ENCODE results near the gene ZBTB7C.

DNA sequence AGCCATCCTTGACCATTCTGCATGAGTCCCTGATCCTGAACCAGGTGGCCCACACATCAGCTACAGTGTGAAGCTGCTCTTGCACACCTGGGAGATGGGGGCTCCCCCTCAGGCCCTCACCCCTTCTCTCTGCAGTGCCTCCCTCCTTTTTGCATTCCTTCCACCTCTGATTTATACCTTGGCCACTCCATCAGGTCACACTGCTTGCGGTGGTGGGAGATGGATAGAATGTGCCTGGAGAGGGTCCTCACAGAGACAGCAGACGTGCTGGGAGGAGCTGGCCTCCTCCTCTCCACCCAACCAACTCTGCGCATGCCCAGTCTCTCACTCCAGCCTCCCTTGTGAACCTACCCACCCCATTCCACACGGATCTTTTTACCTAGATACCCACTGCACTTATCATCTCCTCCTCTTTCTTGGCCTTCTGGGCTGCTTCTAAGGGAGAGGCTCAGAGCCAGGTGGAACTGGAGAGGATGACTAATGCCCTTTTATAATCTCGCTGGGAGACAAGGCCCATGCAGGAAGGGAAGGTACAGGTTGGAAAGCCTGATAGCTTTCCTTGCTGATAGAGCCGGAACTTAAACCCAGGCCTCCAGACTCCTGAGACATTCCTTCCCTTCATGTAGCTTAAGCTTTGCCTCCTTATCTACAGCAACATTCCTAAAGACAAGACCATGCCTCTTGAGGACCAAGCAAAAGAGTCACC, 205.1 kb downstream of the ZBTB7C start:
- TF ChIP-seq, protein P1, sequence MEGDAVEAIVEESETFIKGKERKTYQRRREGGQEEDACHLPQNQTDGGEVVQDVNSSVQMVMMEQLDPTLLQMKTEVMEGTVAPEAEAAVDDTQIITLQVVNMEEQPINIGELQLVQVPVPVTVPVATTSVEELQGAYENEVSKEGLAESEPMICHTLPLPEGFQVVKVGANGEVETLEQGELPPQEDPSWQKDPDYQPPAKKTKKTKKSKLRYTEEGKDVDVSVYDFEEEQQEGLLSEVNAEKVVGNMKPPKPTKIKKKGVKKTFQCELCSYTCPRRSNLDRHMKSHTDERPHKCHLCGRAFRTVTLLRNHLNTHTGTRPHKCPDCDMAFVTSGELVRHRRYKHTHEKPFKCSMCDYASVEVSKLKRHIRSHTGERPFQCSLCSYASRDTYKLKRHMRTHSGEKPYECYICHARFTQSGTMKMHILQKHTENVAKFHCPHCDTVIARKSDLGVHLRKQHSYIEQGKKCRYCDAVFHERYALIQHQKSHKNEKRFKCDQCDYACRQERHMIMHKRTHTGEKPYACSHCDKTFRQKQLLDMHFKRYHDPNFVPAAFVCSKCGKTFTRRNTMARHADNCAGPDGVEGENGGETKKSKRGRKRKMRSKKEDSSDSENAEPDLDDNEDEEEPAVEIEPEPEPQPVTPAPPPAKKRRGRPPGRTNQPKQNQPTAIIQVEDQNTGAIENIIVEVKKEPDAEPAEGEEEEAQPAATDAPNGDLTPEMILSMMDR (IDR thresholded peaks at IDR 0.05), result no peak
- TF ChIP-seq TAF1 (IDR thresholded peaks at IDR 0.05; ENCODE audit: borderline replicate concordance, low read depth, low read length), result no peak
- TF ChIP-seq JUND (IDR thresholded peaks at IDR 0.05), result no peak
- TF ChIP-seq, protein P2, sequence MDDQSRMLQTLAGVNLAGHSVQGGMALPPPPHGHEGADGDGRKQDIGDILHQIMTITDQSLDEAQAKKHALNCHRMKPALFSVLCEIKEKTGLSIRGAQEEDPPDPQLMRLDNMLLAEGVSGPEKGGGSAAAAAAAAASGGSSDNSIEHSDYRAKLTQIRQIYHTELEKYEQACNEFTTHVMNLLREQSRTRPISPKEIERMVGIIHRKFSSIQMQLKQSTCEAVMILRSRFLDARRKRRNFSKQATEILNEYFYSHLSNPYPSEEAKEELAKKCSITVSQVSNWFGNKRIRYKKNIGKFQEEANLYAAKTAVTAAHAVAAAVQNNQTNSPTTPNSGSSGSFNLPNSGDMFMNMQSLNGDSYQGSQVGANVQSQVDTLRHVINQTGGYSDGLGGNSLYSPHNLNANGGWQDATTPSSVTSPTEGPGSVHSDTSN (IDR thresholded peaks at IDR 0.05), result no peak
- TF ChIP-seq, protein P3, sequence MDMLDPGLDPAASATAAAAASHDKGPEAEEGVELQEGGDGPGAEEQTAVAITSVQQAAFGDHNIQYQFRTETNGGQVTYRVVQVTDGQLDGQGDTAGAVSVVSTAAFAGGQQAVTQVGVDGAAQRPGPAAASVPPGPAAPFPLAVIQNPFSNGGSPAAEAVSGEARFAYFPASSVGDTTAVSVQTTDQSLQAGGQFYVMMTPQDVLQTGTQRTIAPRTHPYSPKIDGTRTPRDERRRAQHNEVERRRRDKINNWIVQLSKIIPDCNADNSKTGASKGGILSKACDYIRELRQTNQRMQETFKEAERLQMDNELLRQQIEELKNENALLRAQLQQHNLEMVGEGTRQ (IDR thresholded peaks at IDR 0.05; ENCODE audit: borderline replicate concordance, low read depth, low read length), result no peak
- TF ChIP-seq, protein P4, sequence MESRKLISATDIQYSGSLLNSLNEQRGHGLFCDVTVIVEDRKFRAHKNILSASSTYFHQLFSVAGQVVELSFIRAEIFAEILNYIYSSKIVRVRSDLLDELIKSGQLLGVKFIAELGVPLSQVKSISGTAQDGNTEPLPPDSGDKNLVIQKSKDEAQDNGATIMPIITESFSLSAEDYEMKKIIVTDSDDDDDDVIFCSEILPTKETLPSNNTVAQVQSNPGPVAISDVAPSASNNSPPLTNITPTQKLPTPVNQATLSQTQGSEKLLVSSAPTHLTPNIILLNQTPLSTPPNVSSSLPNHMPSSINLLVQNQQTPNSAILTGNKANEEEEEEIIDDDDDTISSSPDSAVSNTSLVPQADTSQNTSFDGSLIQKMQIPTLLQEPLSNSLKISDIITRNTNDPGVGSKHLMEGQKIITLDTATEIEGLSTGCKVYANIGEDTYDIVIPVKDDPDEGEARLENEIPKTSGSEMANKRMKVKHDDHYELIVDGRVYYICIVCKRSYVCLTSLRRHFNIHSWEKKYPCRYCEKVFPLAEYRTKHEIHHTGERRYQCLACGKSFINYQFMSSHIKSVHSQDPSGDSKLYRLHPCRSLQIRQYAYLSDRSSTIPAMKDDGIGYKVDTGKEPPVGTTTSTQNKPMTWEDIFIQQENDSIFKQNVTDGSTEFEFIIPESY (IDR thresholded peaks at IDR 0.05; ENCODE audit: borderline replicate concordance, low read depth), result no peak
- no peak for TF ChIP-seq CHD2 (IDR thresholded peaks at IDR 0.05; ENCODE audit: low read length, partially characterized antibody)
- TF ChIP-seq, protein P5, sequence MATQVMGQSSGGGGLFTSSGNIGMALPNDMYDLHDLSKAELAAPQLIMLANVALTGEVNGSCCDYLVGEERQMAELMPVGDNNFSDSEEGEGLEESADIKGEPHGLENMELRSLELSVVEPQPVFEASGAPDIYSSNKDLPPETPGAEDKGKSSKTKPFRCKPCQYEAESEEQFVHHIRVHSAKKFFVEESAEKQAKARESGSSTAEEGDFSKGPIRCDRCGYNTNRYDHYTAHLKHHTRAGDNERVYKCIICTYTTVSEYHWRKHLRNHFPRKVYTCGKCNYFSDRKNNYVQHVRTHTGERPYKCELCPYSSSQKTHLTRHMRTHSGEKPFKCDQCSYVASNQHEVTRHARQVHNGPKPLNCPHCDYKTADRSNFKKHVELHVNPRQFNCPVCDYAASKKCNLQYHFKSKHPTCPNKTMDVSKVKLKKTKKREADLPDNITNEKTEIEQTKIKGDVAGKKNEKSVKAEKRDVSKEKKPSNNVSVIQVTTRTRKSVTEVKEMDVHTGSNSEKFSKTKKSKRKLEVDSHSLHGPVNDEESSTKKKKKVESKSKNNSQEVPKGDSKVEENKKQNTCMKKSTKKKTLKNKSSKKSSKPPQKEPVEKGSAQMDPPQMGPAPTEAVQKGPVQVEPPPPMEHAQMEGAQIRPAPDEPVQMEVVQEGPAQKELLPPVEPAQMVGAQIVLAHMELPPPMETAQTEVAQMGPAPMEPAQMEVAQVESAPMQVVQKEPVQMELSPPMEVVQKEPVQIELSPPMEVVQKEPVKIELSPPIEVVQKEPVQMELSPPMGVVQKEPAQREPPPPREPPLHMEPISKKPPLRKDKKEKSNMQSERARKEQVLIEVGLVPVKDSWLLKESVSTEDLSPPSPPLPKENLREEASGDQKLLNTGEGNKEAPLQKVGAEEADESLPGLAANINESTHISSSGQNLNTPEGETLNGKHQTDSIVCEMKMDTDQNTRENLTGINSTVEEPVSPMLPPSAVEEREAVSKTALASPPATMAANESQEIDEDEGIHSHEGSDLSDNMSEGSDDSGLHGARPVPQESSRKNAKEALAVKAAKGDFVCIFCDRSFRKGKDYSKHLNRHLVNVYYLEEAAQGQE (IDR thresholded peaks at IDR 0.05; ENCODE audit: low read depth, low read length), result no peak
- TF ChIP-seq RCOR1 (IDR thresholded peaks at IDR 0.05; ENCODE audit: low read length), result no peak
- TF ChIP-seq TEAD4 (IDR thresholded peaks at IDR 0.05; ENCODE audit: borderline replicate concordance, insufficient read depth), result no peak
- TF ChIP-seq EP300 (IDR thresholded peaks at IDR 0.05; ENCODE audit: borderline replicate concordance in 1 of 2, low read depth in 1 of 2, low read length in 1 of 2), result no peak

All from SK-N-SH (cell line).